NCI-H524 (cell line): ENCODE measurements around the gene ZNF44.
A peak's percentile ranks its signal among the peaks of the same experiment; 100 is the strongest.
"Not testable (repeated sequence)": the region's sequence is repeated elsewhere in the genome, so short reads cannot be mapped to it uniquely, and the experiment has no call there.

Source experiments
- DNase-seq, 2 experiments: peaks; one replicate each; lab custom pipeline; 2025; lab: John Stamatoyannopoulos, UW

ZNF44 gene

GRCh38 chr19:12294249-12295158 lies at the start of gene ZNF44:
ZNF44 (minus strand) TSS chr19:12294883; CDS start chr19:12294694, 189 bp downstream.
- DNase-seq, result peak; percentile 95 to 98

- peak; percentile 90 to 98 for DNase-seq
Observed at GRCh38 chr19:12333162-12334159, 38.8 kb upstream of the ZNF44 start, which contains the start of gene ZNF563. ZNF563 (minus strand) TSS chr19:12333633; CDS start chr19:12333482, 151 bp downstream.

- DNase-seq, result no peak
Observed at GRCh38 chr19:12331211-12331941, 36.7 kb upstream of the ZNF44 start.

- DNase-seq, result no peak
Observed at GRCh38 chr19:12330340-12330739, 35.7 kb upstream of the ZNF44 start.

- no peak for DNase-seq
Observed at GRCh38 chr19:12325690-12326089, 31.0 kb upstream of the ZNF44 start.

GRCh38 chr19:12318782-12319413 lies 24.2 kb upstream of the ZNF44 start:
- no peak for DNase-seq

GRCh38 chr19:12314553-12314952 lies 19.9 kb upstream of the ZNF44 start:
- no peak for DNase-seq

GRCh38 chr19:12308891-12309290 lies 14.2 kb upstream of the ZNF44 start:
- not testable (repeated sequence) for DNase-seq

- DNase-seq, result no peak
Observed at GRCh38 chr19:12295191-12295590, 508 bp upstream of the ZNF44 start.

GRCh38 chr19:12293777-12294248 lies 870 bp downstream of the ZNF44 start:
- DNase-seq, result peak in 1 of 2 experiments; percentile 47

- DNase-seq, result no peak
Observed at GRCh38 chr19:12289790-12290065, 5.0 kb downstream of the ZNF44 start.

- no peak for DNase-seq
Observed at GRCh38 chr19:12287958-12288500, 6.7 kb downstream of the ZNF44 start.

GRCh38 chr19:12284631-12285030 lies 10.1 kb downstream of the ZNF44 start:
- no peak for DNase-seq

GRCh38 chr19:12284226-12284625 lies 10.5 kb downstream of the ZNF44 start:
- no peak for DNase-seq

- no peak for DNase-seq
Observed at GRCh38 chr19:12278713-12279112, 16.0 kb downstream of the ZNF44 start.

- DNase-seq, result no peak
Observed at GRCh38 chr19:12272980-12273901, 21.4 kb downstream of the ZNF44 start.

GRCh38 chr19:12272386-12272785 lies 22.3 kb downstream of the ZNF44 start:
- DNase-seq, result no peak

GRCh38 chr19:12270854-12271253 lies 23.8 kb downstream of the ZNF44 start:
- DNase-seq, result no peak

GRCh38 chr19:12265921-12266704 lies 28.6 kb downstream of the ZNF44 start:
- DNase-seq, result no peak
